Occipital lobe (tissue), 1 donor: ENCODE data around the gene PQBP1. TPM values are rescaled to one million over a fixed set of nuclear protein-coding genes. Genes with fewer than 3 reads are reported as not detected.

Source experiments
- total RNA-seq: library from RNA; depleted of rRNA; stranded (reverse); fragments of >200 nt; gene quantifications from one replicate; pipeline ENCODE4 v1.2.3, GENCODE V29; 2014

PQBP1 gene
- total RNA-seq, 1 donor from 2014 or later, result 26.8 TPM

Other genes starting within 250 kb of the PQBP1 start
- 0.16 TPM for gene WAS, start 214.1 kb upstream of the PQBP1 start, total RNA-seq
- gene SUV39H1, start 201.2 kb upstream of the PQBP1 start, total RNA-seq, result 2.8 TPM
- not detected for gene GLOD5, start 136.2 kb upstream of the PQBP1 start, total RNA-seq
- gene GATA1, start 111.3 kb upstream of the PQBP1 start, total RNA-seq, result 0.31 TPM
- gene HDAC6, start 95.9 kb upstream of the PQBP1 start, total RNA-seq, result 64.1 TPM
- not detected for gene ERAS, start 71.4 kb upstream of the PQBP1 start, total RNA-seq
- 48.7 TPM for gene PCSK1N, start 62.3 kb upstream of the PQBP1 start, total RNA-seq
- gene TIMM17B, start 162 bp upstream of the PQBP1 start, total RNA-seq, result 27.9 TPM
- 8.7 TPM for gene SLC35A2, start 13.7 kb downstream of the PQBP1 start, total RNA-seq
- 10.6 TPM for gene PIM2, start 21.1 kb downstream of the PQBP1 start, total RNA-seq
- gene OTUD5, start 59.7 kb downstream of the PQBP1 start, total RNA-seq, result 18.1 TPM
- gene KCND1, start 73.9 kb downstream of the PQBP1 start, total RNA-seq, result 1.1 TPM
- gene GRIPAP1, start 104.3 kb downstream of the PQBP1 start, total RNA-seq, result 29.9 TPM
- 8.1 TPM for gene TFE3, start 145.4 kb downstream of the PQBP1 start, total RNA-seq
- 2.0 TPM for gene CCDC120, start 161.1 kb downstream of the PQBP1 start, total RNA-seq
- 3.0 TPM for gene PRAF2, start 176.1 kb downstream of the PQBP1 start, total RNA-seq
- gene WDR45, start 182.0 kb downstream of the PQBP1 start, total RNA-seq, result 23.9 TPM
- gene GPKOW, start 225.8 kb downstream of the PQBP1 start, total RNA-seq, result 18.2 TPM